Lower leg skin (tissue), 3 donors: ENCODE results near the gene F8.

ENCODE experiments used
- CTCF ChIP-seq, 3 donors: fragments of 450-650 bp; IDR thresholded peaks; one replicate each; pipeline ENCODE4 v1.5.1; 2016; ENCODE audit warnings: antibody characterized with exemption in 3 of 3, mild to moderate bottlenecking in 3 of 3, moderate library complexity in 2 of 3
- POLR2A ChIP-seq, 2 donors: fragments of 450-650 bp; IDR thresholded peaks; one replicate each; pipeline ENCODE4 v1.6.1; 2016 to 2017; ENCODE audit warnings: antibody characterized with exemption in 2 of 2, mild to moderate bottlenecking in 1 of 2, moderate library complexity in 1 of 2

- TF ChIP-seq POLR2A (IDR thresholded peaks at IDR 0.05) (no peak), CTCF (IDR thresholded peaks at IDR 0.05) (no peak)
These were observed 218.1 kb downstream of the F8 start for GRCh38 chrX:154804261-154804956.
